HEK293 (cell line): ENCODE results near the gene TNFSF11.

ENCODE experiments used
- CTCF ChIA-PET: fragments of 350-600 bp; formaldehyde crosslinking; extraction: SDS; loops from one replicate; lab custom pipeline; 2021; ENCODE audit warnings: antibody characterized with exemption; lab: Yijun Ruan, JAX
- POLR2A ChIA-PET: fragments of 300-600 bp; formaldehyde crosslinking; extraction: SDS; loops from one replicate; lab custom pipeline; 2020; ENCODE audit warnings: antibody characterized with exemption, inconsistent platforms; lab: Yijun Ruan, JAX
- H3K27ac ChIP-seq: fragments of 200-500 bp; sonication (Bioruptor generic); 2 replicates; pipeline ENCODE4 v1.5.1; 2014; ENCODE audit warnings: low read depth, low read length, control low read depth, inconsistent platforms; ENCODE audit errors: extremely low read depth
- H3K36me3 ChIP-seq, 2 experiments: fragments of 200-500 bp in 1 of 2; sonication (Bioruptor generic) in 1 of 2; 1 replicate in 1 of 2; 2 replicates in 1 of 2; pipeline ENCODE4 v1.5.1; 2014 to 2017; ENCODE audit warnings: inconsistent platforms in 2 of 2, low read length in 2 of 2; ENCODE audit not compliant: control insufficient read depth in 2 of 2, insufficient read depth in 1 of 2
- H3K4me1 ChIP-seq: fragments of 200-500 bp; sonication (Bioruptor generic); 2 replicates; pipeline ENCODE4 v1.5.1; 2014; ENCODE audit warnings: mild to moderate bottlenecking, low read length, inconsistent platforms; ENCODE audit not compliant: control insufficient read depth, insufficient read depth
- H3K4me3 ChIP-seq: 2 replicates; pipeline ENCODE4 v1.5.1; 2011; ENCODE audit warnings: low read depth, mild to moderate bottlenecking, control low read depth, low read length, moderate library complexity
- H3K9me3 ChIP-seq: fragments of 200-500 bp; sonication (Bioruptor generic); 2 replicates; pipeline ENCODE4 v1.5.1; 2014; ENCODE audit warnings: low read depth, low read length, inconsistent platforms; ENCODE audit not compliant: control insufficient read depth, insufficient read depth
- KLF1 ChIP-seq: fragments of 450-650 bp; formaldehyde crosslinking; IDR thresholded peaks from 2 replicates; pipeline ENCODE4 v1.5.1; 2016; ENCODE audit warnings: missing biosample characterization, missing genetic modification characterization
- KLF10 ChIP-seq: fragments of 450-650 bp; IDR thresholded peaks from 2 replicates; pipeline ENCODE4 v1.5.1; 2018; ENCODE audit warnings: missing biosample characterization, mild to moderate bottlenecking, missing genetic modification characterization
- ZFP3 ChIP-seq: fragments of 450-650 bp; formaldehyde crosslinking; IDR thresholded peaks from 2 replicates; pipeline ENCODE4 v1.5.1; 2016; ENCODE audit warnings: low read depth, missing biosample characterization, missing genetic modification characterization
- ZIC2 ChIP-seq: fragments of 450-650 bp; formaldehyde crosslinking; IDR thresholded peaks from 2 replicates; pipeline ENCODE4 v1.5.1; 2016; ENCODE audit warnings: missing biosample characterization, missing genetic modification characterization
- ZNF114 ChIP-seq: fragments of 450-650 bp; formaldehyde crosslinking; IDR thresholded peaks from 2 replicates; pipeline ENCODE4 v1.5.0; 2017; ENCODE audit warnings: missing biosample characterization, missing genetic modification characterization
- ZNF132 ChIP-seq: fragments of 450-650 bp; formaldehyde crosslinking; IDR thresholded peaks from 2 replicates; pipeline ENCODE4 v1.5.1; 2017; ENCODE audit warnings: missing biosample characterization, missing genetic modification characterization, borderline replicate concordance
- ZNF174 ChIP-seq: fragments of 450-650 bp; formaldehyde crosslinking; IDR thresholded peaks from 2 replicates; pipeline ENCODE4 v1.5.0; 2017; ENCODE audit warnings: missing biosample characterization, mild to moderate bottlenecking, missing genetic modification characterization
- ZNF184 ChIP-seq: fragments of 450-650 bp; IDR thresholded peaks from 2 replicates; pipeline ENCODE4 v1.5.1; 2018; ENCODE audit warnings: missing biosample characterization, mild to moderate bottlenecking, missing genetic modification characterization
- ZNF274 ChIP-seq, 2 experiments: fragments of 200-500 bp in 1 of 2; fragments of 450-650 bp in 1 of 2; sonication (Bioruptor generic) in 1 of 2; formaldehyde crosslinking in 1 of 2; IDR thresholded peaks; 2 replicates each; pipeline versions ENCODE4 v1.5.1 to v1.6.1; 2014 to 2016; ENCODE audit warnings: borderline replicate concordance in 1 of 2, inconsistent platforms in 1 of 2, low read length in 1 of 2, missing biosample characterization in 1 of 2, missing genetic modification characterization in 1 of 2
- ZNF324 ChIP-seq: fragments of 450-650 bp; formaldehyde crosslinking; IDR thresholded peaks from 2 replicates; pipeline ENCODE4 v1.5.1; 2016; ENCODE audit warnings: missing biosample characterization, missing genetic modification characterization
- ZNF366 ChIP-seq: fragments of 450-650 bp; formaldehyde crosslinking; conservative IDR thresholded peaks from 2 replicates; pipeline ENCODE4 v1.5.1; 2016; ENCODE audit warnings: missing biosample characterization, missing genetic modification characterization
- ZNF391 ChIP-seq: fragments of 450-650 bp; formaldehyde crosslinking; IDR thresholded peaks from 2 replicates; pipeline ENCODE4 v1.5.1; 2016; ENCODE audit warnings: low read depth, missing biosample characterization, missing genetic modification characterization, borderline replicate concordance
- ZNF426 ChIP-seq: fragments of 450-650 bp; formaldehyde crosslinking; IDR thresholded peaks from 2 replicates; pipeline ENCODE4 v1.5.1; 2017; ENCODE audit warnings: missing biosample characterization, missing genetic modification characterization, mild to moderate bottlenecking, inconsistent platforms, moderate library complexity
- ZNF473 ChIP-seq: fragments of 450-650 bp; formaldehyde crosslinking; IDR thresholded peaks from 2 replicates; pipeline ENCODE4 v1.5.1; 2017; ENCODE audit warnings: missing biosample characterization, missing genetic modification characterization
- ZNF549 ChIP-seq: fragments of 450-650 bp; IDR thresholded peaks from 2 replicates; pipeline ENCODE4 v1.5.1; 2018; ENCODE audit warnings: missing biosample characterization, missing genetic modification characterization, mild to moderate bottlenecking, inconsistent platforms, moderate library complexity
- ZNF555 ChIP-seq: fragments of 450-650 bp; formaldehyde crosslinking; conservative IDR thresholded peaks from 2 replicates; pipeline ENCODE4 v1.5.1; 2017; ENCODE audit warnings: missing biosample characterization, mild to moderate bottlenecking, missing genetic modification characterization, inconsistent platforms
- ZNF660 ChIP-seq: fragments of 450-650 bp; IDR thresholded peaks from 2 replicates; pipeline ENCODE4 v1.5.1; 2018; ENCODE audit warnings: missing biosample characterization, mild to moderate bottlenecking, missing genetic modification characterization
- ZNF791 ChIP-seq: fragments of 450-650 bp; formaldehyde crosslinking; IDR thresholded peaks from 2 replicates; pipeline ENCODE4 v1.5.1; 2016; ENCODE audit warnings: missing biosample characterization, missing genetic modification characterization
- ZNF843 ChIP-seq: fragments of 450-650 bp; formaldehyde crosslinking; IDR thresholded peaks from 2 replicates; pipeline ENCODE4 v1.5.1; 2016; ENCODE audit warnings: missing biosample characterization, missing genetic modification characterization
- ZSCAN30 ChIP-seq: fragments of 450-650 bp; IDR thresholded peaks from 2 replicates; pipeline ENCODE4 v1.5.1; 2018; ENCODE audit warnings: missing biosample characterization, mild to moderate bottlenecking, missing genetic modification characterization, moderate library complexity
- TF ChIP-seq, protein P1 (sequence below): fragments of 450-650 bp; formaldehyde crosslinking; IDR thresholded peaks from 2 replicates; pipeline ENCODE4 v1.5.1; 2016; ENCODE audit warnings: missing biosample characterization, missing genetic modification characterization
- TF ChIP-seq, protein P2 (sequence below): fragments of 450-650 bp; formaldehyde crosslinking; IDR thresholded peaks from 2 replicates; pipeline ENCODE4 v1.5.1; 2016; ENCODE audit warnings: missing biosample characterization, missing genetic modification characterization
- TF ChIP-seq, protein P3 (sequence below): fragments of 450-650 bp; formaldehyde crosslinking; IDR thresholded peaks from 2 replicates; pipeline ENCODE4 v1.5.1; 2017; ENCODE audit warnings: missing biosample characterization, mild to moderate bottlenecking, missing genetic modification characterization, moderate library complexity
- TF ChIP-seq, protein P4 (sequence below): fragments of 450-650 bp; formaldehyde crosslinking; IDR thresholded peaks from 2 replicates; pipeline ENCODE4 v1.5.1; 2016; ENCODE audit warnings: missing biosample characterization, missing genetic modification characterization
- TF ChIP-seq, protein P5 (sequence below): fragments of 450-650 bp; formaldehyde crosslinking; IDR thresholded peaks from 2 replicates; pipeline ENCODE4 v1.5.1; 2016; ENCODE audit warnings: missing biosample characterization, missing genetic modification characterization, borderline replicate concordance

Gene TNFSF11

DNA sequence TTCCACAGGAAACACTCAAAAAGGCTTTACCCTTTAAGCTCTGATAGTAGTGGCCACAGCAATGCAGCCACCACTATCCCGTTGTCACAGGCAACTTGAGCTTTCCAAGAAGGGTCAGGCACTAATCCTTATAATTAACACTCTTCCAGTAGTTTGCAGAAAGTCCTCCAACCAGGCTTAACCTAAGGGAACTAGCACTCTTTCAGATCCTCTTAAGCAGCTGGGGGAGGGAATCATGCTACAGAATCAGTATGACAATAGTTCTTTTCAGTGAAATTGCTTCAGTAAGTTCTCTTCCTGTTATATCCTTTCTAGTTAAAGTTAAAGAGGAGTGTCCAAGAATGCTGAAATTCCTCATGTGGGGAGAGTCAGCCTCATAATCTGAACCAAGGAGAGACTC is 82.2 kb downstream of the TNFSF11 start:
- TF ChIP-seq, protein P1, sequence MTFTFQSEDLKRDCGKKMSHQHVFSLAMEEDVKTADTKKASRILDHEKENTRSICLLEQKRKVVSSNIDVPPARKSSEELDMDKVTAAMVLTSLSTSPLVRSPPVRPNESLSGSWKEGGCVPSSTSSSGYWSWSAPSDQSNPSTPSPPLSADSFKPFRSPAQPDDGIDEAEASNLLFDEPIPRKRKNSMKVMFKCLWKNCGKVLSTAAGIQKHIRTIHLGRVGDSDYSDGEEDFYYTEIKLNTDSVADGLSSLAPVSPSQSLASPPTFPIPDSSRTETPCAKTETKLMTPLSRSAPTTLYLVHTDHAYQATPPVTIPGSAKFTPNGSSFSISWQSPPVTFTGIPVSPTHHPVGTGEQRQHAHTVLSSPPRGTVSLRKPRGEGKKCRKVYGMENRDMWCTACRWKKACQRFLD (tag by site-specific recombination): no peak
- no peak for TF ChIP-seq ZNF426 (tag by site-specific recombination)
- TF ChIP-seq ZNF184 (tag by site-specific recombination): no peak
- TF ChIP-seq ZNF391: no peak
- no peak for TF ChIP-seq ZNF324
- TF ChIP-seq, protein P2, sequence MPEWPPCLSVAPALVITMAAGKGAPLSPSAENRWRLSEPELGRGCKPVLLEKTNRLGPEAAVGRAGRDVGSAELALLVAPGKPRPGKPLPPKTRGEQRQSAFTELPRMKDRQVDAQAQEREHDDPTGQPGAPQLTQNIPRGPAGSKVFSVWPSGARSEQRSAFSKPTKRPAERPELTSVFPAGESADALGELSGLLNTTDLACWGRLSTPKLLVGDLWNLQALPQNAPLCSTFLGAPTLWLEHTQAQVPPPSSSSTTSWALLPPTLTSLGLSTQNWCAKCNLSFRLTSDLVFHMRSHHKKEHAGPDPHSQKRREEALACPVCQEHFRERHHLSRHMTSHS (tag by site-specific recombination): no peak
- TF ChIP-seq ZNF473 (tag by site-specific recombination): no peak
- TF ChIP-seq ZNF132 (tag by site-specific recombination): no peak
- TF ChIP-seq ZNF843 (tag by site-specific recombination): no peak
- TF ChIP-seq ZNF549 (tag by site-specific recombination): no peak
- TF ChIP-seq ZNF791 (tag by site-specific recombination): no peak
- TF ChIP-seq ZNF366 (tag by site-specific recombination): no peak
- TF ChIP-seq ZNF174 (tag by site-specific recombination): no peak
- TF ChIP-seq ZNF555 (tag by site-specific recombination): no peak
- TF ChIP-seq, protein P3, sequence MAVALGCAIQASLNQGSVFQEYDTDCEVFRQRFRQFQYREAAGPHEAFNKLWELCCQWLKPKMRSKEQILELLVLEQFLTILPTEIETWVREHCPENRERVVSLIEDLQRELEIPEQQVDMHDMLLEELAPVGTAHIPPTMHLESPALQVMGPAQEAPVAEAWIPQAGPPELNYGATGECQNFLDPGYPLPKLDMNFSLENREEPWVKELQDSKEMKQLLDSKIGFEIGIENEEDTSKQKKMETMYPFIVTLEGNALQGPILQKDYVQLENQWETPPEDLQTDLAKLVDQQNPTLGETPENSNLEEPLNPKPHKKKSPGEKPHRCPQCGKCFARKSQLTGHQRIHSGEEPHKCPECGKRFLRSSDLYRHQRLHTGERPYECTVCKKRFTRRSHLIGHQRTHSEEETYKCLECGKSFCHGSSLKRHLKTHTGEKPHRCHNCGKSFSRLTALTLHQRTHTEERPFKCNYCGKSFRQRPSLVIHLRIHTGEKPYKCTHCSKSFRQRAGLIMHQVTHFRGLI (tag by site-specific recombination): no peak
- no peak for TF ChIP-seq ZSCAN30
- TF ChIP-seq, protein P4, sequence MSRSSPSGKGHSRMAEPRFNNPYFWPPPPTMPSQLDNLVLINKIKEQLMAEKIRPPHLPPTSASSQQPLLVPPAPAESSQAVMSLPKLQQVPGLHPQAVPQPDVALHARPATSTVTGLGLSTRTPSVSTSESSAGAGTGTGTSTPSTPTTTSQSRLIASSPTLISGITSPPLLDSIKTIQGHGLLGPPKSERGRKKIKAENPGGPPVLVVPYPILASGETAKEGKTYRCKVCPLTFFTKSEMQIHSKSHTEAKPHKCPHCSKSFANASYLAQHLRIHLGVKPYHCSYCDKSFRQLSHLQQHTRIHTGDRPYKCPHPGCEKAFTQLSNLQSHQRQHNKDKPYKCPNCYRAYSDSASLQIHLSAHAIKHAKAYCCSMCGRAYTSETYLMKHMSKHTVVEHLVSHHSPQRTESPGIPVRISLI (tag by site-specific recombination): no peak
- TF ChIP-seq ZFP3: no peak
- TF ChIP-seq ZNF274 (IDR thresholded peaks at IDR 0.05; ENCODE audit: low read length): no peak
- TF ChIP-seq ZNF274 (tag by site-specific recombination; IDR thresholded peaks at IDR 0.05; ENCODE audit: borderline replicate concordance): no peak
- TF ChIP-seq, all 188 proteins: peak for 0
- POLR2A ChIA-PET: no interaction called here
- CTCF ChIA-PET: interaction anchor here (0.6 kb wide), 1 partner anchor 8 kb away, joined by 3 read pairs; no protein-coding TSS in a partner anchor
- Histone ChIP-seq H3K27ac (no peak overlapping the region), H3K4me1 (no peaks in the 10 kb centered on the region; the same call in 1 of the 2 replicates), H3K9me3 (no peaks in the 10 kb centered on the region), H3K36me3 (no peaks in the 10 kb centered on the region), H3K4me3 (no peak overlapping the region)

DNA sequence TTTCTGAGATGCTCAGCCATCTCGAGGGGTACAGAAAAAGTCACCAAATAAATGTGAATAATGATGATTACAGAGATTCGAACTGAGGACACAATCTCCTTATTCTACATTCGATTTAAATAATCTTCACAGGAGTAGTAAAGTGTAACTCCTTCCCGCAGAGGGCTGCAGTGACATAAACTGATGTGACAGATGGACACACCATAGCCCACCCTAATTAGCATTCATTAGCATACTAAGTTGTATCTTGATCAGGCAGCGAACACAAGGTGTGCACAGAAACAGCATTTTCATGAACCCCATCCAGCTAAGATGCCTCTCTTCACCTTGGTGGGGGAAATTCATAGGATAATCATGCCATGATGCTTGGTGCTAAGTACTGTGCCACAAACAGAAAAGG is 83.0 kb downstream of the TNFSF11 start:
- no peaks in the 10 kb centered on the region for H3K36me3 ChIP-seq
- H3K4me1 ChIP-seq: no peaks in the 10 kb centered on the region; the same call in 1 of the 2 replicates
- H3K9me3 ChIP-seq: no peaks in the 10 kb centered on the region
- POLR2A ChIA-PET: no interaction called here
- H3K4me3 ChIP-seq: no peak overlapping the region
- H3K27ac ChIP-seq: no peak overlapping the region
- CTCF ChIA-PET: no interaction called here
- no peak for TF ChIP-seq ZNF114 (tag by site-specific recombination)
- TF ChIP-seq KLF1 (tag by site-specific recombination): no peak
- TF ChIP-seq ZFP3: no peak
- TF ChIP-seq, protein P5, sequence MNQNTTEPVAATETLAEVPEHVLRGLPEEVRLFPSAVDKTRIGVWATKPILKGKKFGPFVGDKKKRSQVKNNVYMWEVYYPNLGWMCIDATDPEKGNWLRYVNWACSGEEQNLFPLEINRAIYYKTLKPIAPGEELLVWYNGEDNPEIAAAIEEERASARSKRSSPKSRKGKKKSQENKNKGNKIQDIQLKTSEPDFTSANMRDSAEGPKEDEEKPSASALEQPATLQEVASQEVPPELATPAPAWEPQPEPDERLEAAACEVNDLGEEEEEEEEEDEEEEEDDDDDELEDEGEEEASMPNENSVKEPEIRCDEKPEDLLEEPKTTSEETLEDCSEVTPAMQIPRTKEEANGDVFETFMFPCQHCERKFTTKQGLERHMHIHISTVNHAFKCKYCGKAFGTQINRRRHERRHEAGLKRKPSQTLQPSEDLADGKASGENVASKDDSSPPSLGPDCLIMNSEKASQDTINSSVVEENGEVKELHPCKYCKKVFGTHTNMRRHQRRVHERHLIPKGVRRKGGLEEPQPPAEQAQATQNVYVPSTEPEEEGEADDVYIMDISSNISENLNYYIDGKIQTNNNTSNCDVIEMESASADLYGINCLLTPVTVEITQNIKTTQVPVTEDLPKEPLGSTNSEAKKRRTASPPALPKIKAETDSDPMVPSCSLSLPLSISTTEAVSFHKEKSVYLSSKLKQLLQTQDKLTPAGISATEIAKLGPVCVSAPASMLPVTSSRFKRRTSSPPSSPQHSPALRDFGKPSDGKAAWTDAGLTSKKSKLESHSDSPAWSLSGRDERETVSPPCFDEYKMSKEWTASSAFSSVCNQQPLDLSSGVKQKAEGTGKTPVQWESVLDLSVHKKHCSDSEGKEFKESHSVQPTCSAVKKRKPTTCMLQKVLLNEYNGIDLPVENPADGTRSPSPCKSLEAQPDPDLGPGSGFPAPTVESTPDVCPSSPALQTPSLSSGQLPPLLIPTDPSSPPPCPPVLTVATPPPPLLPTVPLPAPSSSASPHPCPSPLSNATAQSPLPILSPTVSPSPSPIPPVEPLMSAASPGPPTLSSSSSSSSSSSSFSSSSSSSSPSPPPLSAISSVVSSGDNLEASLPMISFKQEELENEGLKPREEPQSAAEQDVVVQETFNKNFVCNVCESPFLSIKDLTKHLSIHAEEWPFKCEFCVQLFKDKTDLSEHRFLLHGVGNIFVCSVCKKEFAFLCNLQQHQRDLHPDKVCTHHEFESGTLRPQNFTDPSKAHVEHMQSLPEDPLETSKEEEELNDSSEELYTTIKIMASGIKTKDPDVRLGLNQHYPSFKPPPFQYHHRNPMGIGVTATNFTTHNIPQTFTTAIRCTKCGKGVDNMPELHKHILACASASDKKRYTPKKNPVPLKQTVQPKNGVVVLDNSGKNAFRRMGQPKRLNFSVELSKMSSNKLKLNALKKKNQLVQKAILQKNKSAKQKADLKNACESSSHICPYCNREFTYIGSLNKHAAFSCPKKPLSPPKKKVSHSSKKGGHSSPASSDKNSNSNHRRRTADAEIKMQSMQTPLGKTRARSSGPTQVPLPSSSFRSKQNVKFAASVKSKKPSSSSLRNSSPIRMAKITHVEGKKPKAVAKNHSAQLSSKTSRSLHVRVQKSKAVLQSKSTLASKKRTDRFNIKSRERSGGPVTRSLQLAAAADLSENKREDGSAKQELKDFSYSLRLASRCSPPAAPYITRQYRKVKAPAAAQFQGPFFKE: no peak
- no peak for TF ChIP-seq KLF10
- no peak for TF ChIP-seq ZNF660 (tag by site-specific recombination)
- TF ChIP-seq ZIC2 (tag by site-specific recombination): no peak
